GM12892 (cell line): ENCODE results near the gene TMPRSS6.

Source experiments
- POLR2A ChIP-seq: IDR thresholded peaks from 2 replicates; pipeline ENCODE4 v1.6.1; 2011; ENCODE audit warnings: low read depth, low read length, control low read depth
- POLR2AphosphoS5 ChIP-seq: IDR thresholded peaks from 2 replicates; pipeline ENCODE4 v1.6.1; 2011; ENCODE audit warnings: low read depth, low read length, control low read depth
- TAF1 ChIP-seq: IDR thresholded peaks from 2 replicates; pipeline ENCODE4 v1.6.1; 2011; ENCODE audit warnings: low read depth, mild to moderate bottlenecking, control low read depth, low read length, borderline replicate concordance

DNA sequence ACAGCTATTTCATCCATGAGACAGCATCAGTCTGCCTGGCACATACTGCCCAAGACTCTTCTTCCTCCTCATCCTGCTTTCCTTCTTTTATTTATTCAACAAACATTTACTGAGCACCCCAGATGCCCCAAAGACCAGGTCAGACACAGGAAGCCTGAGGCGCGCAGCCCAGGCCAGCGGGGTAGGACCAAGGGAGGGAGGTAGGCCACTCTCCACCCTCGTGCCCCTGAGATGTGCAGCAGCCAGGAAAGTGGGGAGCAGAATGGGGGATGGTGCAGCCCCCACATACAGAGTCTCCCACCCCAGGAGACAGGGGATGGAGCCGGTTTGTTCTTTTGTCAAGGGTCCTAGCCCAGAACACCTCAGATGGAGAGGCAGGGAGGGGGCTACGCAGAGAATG, 44.4 kb upstream of the TMPRSS6 start:
- no peak for TF ChIP-seq POLR2AphosphoS5
- TF ChIP-seq POLR2A, result no peak
- no peak for TF ChIP-seq TAF1
